Measurements from ENCODE around the gene C20orf141.

Gene C20orf141

DNA sequence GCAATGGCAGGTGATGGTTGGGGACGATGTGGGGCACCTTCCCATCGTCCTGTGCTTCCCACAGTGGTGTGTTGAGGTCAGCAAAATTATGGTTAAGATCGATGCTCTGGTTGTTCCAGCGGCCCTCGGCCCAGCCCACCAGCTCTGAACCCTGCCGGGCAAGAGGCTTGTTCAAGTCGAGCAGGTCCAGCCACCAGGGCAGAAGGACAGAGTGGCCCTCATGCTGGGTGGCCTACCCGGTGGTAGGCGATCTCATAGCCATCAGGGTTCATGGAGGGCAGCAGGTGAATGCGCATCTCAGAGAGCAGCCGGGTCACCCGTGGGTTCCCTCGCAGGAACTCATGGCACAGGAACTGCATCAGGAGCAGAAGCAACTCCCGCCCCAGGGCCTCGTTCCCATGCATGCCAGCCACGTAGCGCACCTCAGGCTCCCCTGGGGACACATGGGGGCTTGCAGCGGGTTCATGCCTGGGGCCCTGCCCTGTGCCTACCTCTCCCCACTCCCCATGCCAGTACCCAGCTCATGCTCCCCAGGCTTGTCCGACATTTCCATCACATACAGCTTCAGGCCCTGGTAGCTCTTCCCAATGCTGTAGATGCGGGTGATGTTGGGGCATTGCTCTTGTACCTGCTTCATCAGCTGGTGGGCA lies 18.7 kb upstream of the C20orf141 start:
- no peaks in the 10 kb centered on the region for H3K36me3 ChIP-seq (ENCODE audit: insufficient read depth, low read length)
- H3K79me2 ChIP-seq (ENCODE audit: insufficient read depth, low read length), result no peaks in the 10 kb centered on the region
- no peak overlapping the region for H3K27ac ChIP-seq (ENCODE audit: low read length)
- TF ChIP-seq, protein P1, sequence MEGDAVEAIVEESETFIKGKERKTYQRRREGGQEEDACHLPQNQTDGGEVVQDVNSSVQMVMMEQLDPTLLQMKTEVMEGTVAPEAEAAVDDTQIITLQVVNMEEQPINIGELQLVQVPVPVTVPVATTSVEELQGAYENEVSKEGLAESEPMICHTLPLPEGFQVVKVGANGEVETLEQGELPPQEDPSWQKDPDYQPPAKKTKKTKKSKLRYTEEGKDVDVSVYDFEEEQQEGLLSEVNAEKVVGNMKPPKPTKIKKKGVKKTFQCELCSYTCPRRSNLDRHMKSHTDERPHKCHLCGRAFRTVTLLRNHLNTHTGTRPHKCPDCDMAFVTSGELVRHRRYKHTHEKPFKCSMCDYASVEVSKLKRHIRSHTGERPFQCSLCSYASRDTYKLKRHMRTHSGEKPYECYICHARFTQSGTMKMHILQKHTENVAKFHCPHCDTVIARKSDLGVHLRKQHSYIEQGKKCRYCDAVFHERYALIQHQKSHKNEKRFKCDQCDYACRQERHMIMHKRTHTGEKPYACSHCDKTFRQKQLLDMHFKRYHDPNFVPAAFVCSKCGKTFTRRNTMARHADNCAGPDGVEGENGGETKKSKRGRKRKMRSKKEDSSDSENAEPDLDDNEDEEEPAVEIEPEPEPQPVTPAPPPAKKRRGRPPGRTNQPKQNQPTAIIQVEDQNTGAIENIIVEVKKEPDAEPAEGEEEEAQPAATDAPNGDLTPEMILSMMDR (IDR thresholded peaks at IDR 0.05; ENCODE audit: borderline replicate concordance, extremely low read depth, low read length, poor library complexity, severe bottlenecking), result no peak
- TF ChIP-seq EZH2 (IDR thresholded peaks at IDR 0.05; ENCODE audit: borderline replicate concordance, low read depth, low read length, severe bottlenecking), result no peak
- DNase-seq, result no peak
- peaks cover 31% of the 10 kb centered on the region for H3K27me3 ChIP-seq (ENCODE audit: insufficient read depth, low read length, poor library complexity)
- H3K4me3 ChIP-seq (ENCODE audit: low read depth in 1 of 2, low read length in 2 of 2), result no peak overlapping the region
- H3K4me2 ChIP-seq (ENCODE audit: insufficient read depth, low read length), result no peak overlapping the region
- no peaks in the 10 kb centered on the region for H3K4me1 ChIP-seq (ENCODE audit: insufficient read depth, low read length)
- no peaks in the 10 kb centered on the region for H3K9me3 ChIP-seq (ENCODE audit: insufficient read depth, low read length, severe bottlenecking)
- H2AFZ ChIP-seq (ENCODE audit: low read depth, low read length), result no peak overlapping the region
- no peak for ATAC-seq (ENCODE audit: insufficient read depth, low read depth)
- H4K20me1 ChIP-seq (ENCODE audit: insufficient read depth, low read length), result peaks cover 23% of the 10 kb centered on the region
- no peak overlapping the region for H3K9ac ChIP-seq (ENCODE audit: low read depth, low read length)

DNA sequence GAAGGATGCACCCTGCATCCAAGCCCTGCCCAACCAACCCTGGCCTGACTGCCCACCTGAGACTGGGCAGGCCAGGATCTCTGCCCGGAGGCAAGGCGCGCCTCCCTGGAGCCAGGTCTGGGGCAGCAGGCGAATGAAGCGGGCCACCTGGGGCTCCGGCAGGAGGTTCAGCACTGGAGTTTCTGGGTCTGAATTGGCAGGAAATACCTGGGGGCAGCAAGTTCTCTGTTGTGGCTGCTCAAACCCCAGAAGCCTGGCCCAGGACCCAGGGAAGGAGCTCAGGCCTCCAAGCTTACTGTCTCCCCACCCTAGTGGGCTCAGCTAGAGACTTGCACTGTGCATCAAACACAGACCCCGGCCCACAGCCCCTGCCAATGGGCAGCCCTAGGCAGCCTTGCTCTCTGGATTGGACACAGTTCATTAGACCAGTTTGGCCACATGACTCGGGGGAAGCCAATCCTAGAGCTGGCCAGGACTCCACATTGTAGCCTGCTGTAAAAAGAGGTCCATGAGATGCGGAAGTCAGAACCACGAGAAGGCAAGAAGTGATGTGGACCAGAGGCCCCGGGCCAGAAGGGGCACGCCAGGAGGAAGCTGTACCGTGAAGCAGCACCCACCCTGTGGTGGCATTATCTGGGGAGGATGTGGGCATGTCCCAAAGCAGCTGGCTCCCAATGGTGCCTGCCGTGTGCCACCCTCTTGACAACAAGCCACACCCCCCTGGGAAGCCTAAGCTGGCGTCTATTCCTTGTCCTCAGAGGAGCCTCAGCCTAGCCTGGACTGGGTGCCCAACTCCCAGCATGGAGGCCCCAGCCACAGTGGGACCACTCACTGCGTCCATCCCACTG lies 17.4 kb upstream of the C20orf141 start:
- Histone ChIP-seq H2AFZ (ENCODE audit: low read depth, low read length) (no peak overlapping the region), H3K4me2 (ENCODE audit: insufficient read depth, low read length) (no peak overlapping the region), H4K20me1 (ENCODE audit: insufficient read depth, low read length) (peaks cover 23% of the 10 kb centered on the region), H3K9me3 (ENCODE audit: insufficient read depth, low read length, severe bottlenecking) (no peaks in the 10 kb centered on the region), H3K4me1 (ENCODE audit: insufficient read depth, low read length) (no peaks in the 10 kb centered on the region), H3K79me2 (ENCODE audit: insufficient read depth, low read length) (no peaks in the 10 kb centered on the region), H3K27ac (ENCODE audit: low read length) (no peak overlapping the region), H3K4me3 (ENCODE audit: low read depth in 1 of 2, low read length in 2 of 2) (no peak overlapping the region), H3K27me3 (ENCODE audit: insufficient read depth, low read length, poor library complexity) (peaks cover 38% of the 10 kb centered on the region), H3K9ac (ENCODE audit: low read depth, low read length) (no peak overlapping the region), H3K36me3 (ENCODE audit: insufficient read depth, low read length) (no peaks in the 10 kb centered on the region)
- DNase-seq (peak; percentile 25), ATAC-seq (ENCODE audit: insufficient read depth, low read depth) (peak; percentile 58; the same call in 2 of the 3 replicates)
- TF ChIP-seq EZH2 (IDR thresholded peaks at IDR 0.05; ENCODE audit: borderline replicate concordance, low read depth, low read length, severe bottlenecking), result no peak
- TF ChIP-seq, protein P1 (IDR thresholded peaks at IDR 0.05; ENCODE audit: borderline replicate concordance, extremely low read depth, low read length, poor library complexity, severe bottlenecking), result no peak

DNA sequence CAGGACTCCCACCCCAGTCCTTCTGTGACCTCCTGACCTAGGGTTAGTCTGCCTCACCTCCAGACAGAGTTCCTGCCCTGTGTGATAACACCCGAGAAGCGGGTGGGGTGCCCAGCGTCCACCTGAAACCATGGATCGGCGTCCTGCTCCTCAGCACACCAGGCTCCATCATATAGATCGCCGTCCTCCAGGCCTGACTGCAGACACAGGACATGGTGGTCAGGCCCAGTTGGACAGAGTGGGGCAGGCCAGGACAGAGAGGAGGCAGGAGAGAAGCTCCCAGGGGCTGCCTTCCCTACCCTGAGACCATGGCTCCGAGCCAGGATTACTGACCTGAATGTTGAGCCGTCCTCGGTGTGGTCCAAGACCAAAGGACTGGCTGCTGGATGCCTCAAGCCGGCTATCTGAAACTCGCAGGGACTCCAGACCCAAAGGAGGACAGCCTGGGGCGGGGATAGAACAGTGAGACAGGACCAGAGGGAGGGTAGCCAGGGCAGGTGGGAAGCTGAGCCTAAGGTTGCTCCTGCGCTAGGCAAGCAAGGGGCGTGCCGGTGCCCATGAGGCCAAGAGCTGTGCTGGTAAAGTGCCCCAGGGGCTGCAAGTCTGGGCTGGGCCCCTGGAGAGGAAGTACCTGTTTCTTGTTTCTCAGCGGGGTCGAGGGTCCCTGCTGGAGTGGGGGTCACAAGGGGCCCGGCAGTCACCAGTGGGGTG lies 16.5 kb upstream of the C20orf141 start:
- Histone ChIP-seq H3K36me3 (ENCODE audit: insufficient read depth, low read length) (no peaks in the 10 kb centered on the region), H3K9ac (ENCODE audit: low read depth, low read length) (no peak overlapping the region), H3K27me3 (ENCODE audit: insufficient read depth, low read length, poor library complexity) (peaks cover 35% of the 10 kb centered on the region), H3K9me3 (ENCODE audit: insufficient read depth, low read length, severe bottlenecking) (no peaks in the 10 kb centered on the region), H2AFZ (ENCODE audit: low read depth, low read length) (no peak overlapping the region), H3K4me1 (ENCODE audit: insufficient read depth, low read length) (no peaks in the 10 kb centered on the region), H3K4me3 (ENCODE audit: low read depth in 1 of 2, low read length in 2 of 2) (no peak overlapping the region), H3K4me2 (ENCODE audit: insufficient read depth, low read length) (no peak overlapping the region), H4K20me1 (ENCODE audit: insufficient read depth, low read length) (peaks cover 23% of the 10 kb centered on the region), H3K79me2 (ENCODE audit: insufficient read depth, low read length) (no peaks in the 10 kb centered on the region), H3K27ac (ENCODE audit: low read length) (no peak overlapping the region)
- TF ChIP-seq EZH2 (IDR thresholded peaks at IDR 0.05; ENCODE audit: borderline replicate concordance, low read depth, low read length, severe bottlenecking), result no peak
- TF ChIP-seq, protein P1 (IDR thresholded peaks at IDR 0.05; ENCODE audit: borderline replicate concordance, extremely low read depth, low read length, poor library complexity, severe bottlenecking), result no peak
- ATAC-seq (ENCODE audit: insufficient read depth, low read depth) (no peak), DNase-seq (no peak)
